Measurements from ENCODE around the gene TEX51.
A peak's percentile ranks its signal among the peaks of the same experiment; 100 is the strongest.

The TEX51 gene

DNA sequence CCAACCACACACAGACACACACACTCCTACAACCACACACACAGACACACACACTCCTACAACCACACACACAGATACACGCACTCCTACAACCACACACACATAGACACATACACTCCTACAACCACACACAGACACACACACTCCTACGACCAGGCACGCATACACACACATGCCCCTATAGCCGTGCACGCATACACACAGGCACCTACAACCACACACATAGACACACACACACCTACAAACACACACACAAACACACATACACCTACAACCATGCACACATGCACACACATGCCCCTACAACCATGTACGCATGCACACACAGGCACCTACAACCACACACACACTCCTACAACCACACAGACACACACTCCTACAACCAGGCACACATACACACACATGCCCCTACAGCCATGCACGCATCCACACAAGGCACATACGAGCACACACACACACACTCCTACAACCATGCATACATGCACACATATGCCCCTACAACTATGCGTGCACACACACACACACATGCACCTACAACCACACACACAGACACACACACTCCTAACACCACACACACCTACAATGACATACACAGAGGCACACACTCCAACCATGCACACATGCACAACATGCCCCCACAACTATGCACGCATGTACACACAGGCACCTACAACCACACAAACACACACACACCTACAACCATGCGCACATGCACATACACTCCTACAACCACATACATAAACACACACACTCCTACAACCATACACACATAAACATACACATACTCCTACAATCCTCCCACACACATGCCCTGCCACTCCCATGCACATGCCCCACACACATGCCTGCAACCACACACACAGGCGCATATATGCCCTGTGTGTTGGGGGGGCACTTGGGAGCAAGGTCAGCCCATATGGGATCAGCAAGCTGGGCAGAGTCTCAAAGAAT, 19.1 kb upstream of the TEX51 start:
- no peak for DNase-seq (ENCODE audit: low spot score)

DNA sequence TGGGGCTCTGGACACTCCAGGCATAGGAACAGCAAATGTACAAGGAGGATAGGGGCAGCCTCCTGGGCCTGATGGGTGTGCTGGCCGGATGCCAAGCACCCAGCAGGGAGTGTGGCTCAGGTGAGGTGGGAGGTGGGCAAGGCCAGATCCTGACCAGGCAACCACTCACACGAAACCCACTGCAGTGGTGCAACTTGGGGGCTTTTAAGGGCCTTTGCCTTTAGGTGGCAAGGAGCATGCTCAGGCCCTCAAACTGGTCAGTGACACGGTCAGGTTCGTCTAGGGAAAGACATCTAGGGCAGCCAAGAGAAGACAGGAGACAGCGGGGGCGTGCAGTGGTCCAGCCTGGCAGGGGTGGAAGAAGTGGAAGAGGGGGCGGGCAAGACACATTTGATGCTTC, 18.4 kb upstream of the TEX51 start:
- DNase-seq (ENCODE audit: low spot score): no peak

DNA sequence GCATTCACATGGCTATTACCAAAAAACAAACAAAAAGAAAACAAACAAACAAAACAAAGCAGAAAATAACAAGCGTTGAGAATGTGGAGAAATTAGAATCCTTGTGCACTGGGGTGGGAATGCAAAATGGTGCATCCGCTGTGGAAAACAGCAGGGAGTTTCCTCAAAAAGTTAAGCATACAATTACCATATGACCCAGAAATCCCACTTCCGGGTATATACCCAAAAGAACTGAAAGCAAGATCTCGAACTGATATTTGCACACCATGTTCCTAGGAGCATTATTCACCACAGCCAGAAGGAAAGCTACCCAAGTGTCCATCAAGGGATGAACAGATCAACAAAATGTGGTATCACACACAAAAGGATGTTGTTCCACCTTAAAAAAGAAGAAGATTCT, 17.9 kb upstream of the TEX51 start:
- no peak for DNase-seq (ENCODE audit: low spot score)

DNA sequence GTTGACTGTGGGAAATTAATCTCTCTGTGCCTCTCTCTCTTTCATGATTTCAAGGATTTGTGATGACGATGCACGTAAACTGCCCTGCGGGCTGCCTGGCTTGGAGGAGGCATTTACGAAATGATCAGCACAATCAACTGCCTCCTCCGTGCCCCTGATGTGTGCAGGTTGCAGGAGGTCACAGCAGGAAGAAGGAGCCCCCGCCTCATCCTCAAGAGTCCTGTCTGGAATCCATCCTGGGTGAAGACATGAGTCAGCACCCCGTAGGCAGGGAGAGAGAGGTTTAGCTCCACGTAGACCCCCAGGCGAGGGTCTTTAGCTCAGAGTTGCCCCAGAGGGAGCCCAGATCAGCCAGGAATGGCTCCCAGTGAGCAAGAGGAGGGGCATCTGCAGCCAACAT, 17.1 kb upstream of the TEX51 start:
- no peak for DNase-seq (ENCODE audit: low spot score)

DNA sequence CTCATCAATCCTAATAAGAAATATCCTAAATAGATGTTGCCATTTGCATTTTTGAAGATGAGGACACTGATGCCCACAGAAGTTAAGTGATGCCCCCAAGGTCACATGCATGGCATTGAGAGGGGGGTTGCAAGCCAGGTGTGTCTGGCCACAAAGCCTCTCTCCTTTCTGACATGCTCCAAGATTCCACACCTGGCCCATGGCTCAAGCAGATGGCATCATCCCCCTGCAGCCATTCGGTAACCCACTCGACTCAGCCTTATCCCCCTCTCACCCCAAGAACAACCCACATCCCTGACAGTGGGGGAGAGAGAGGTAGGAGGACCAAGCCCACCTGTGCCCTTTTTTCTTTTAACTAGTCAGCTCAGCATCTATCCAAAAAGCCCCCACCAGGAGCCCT, 16.5 kb upstream of the TEX51 start:
- DNase-seq (ENCODE audit: low spot score): no peak

- no peak for DNase-seq (ENCODE audit: low spot score)
These were observed 15.7 kb upstream of the TEX51 start for GRCh38 chr2:126882736-126883665.

- no peak for DNase-seq (ENCODE audit: low spot score)
These were observed 15.0 kb upstream of the TEX51 start for GRCh38 chr2:126883666-126884040.

GRCh38 chr2:126884861-126885750, 13.6 kb upstream of the TEX51 start:
- no peak for DNase-seq (ENCODE audit: low spot score)

DNA sequence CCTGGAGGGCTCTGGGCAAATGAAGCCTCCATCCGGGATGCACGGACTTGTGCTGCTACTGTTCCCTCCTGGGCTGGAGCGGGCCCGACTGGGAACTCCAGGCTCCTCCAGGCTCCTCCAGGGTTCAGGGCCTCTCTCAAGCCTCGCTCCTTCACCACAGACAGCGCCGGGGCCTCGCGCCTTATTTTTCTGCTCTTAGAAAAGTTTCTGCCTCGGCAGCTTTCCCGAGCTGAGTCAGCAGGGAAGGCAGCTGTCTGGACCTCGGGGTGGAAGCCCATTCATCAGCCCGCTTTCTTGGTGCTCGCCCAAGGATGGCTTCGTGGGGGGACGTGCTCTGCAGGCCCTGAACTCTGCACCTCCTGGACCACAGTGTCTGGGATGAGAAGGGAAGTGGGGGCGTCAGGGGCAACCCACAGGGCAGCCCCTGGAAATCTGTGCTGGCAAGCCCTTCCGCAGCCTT, 12.9 kb upstream of the TEX51 start:
- DNase-seq (ENCODE audit: low spot score): no peak

- DNase-seq (ENCODE audit: low spot score): peak; percentile 1
These were observed 12.3 kb upstream of the TEX51 start for GRCh38 chr2:126886211-126886915.

GRCh38 chr2:126886916-126887280, 11.8 kb upstream of the TEX51 start:
- no peak for DNase-seq (ENCODE audit: low spot score)

GRCh38 chr2:126887506-126887905, 11.2 kb upstream of the TEX51 start:
- DNase-seq (ENCODE audit: low spot score): no peak

- no peak for DNase-seq (ENCODE audit: low spot score)
These were observed 10.6 kb upstream of the TEX51 start for GRCh38 chr2:126888046-126888445.

DNA sequence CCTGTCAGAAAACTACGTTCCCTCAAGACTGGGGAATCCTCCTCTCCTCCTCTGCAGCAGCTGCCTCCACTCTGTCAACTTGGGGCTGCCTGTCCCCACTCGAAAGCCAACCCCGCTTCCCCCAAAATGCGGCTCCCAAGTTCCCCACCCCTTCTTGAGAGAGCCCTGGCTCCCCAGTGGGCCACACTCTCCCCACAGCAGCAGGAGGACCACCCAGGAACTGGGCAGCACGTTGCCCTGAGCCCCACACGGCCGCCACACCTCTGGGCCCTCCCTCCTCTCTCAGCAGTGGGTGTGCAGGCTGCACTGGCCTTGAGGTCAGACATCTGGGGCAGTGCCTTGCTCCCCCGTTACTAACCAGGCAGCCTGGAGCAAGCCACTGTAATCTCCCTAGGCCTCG, 9.6 kb upstream of the TEX51 start:
- DNase-seq (ENCODE audit: low spot score): no peak

GRCh38 chr2:126889496-126890135, 9.1 kb upstream of the TEX51 start:
- no peak for DNase-seq (ENCODE audit: low spot score)

DNA sequence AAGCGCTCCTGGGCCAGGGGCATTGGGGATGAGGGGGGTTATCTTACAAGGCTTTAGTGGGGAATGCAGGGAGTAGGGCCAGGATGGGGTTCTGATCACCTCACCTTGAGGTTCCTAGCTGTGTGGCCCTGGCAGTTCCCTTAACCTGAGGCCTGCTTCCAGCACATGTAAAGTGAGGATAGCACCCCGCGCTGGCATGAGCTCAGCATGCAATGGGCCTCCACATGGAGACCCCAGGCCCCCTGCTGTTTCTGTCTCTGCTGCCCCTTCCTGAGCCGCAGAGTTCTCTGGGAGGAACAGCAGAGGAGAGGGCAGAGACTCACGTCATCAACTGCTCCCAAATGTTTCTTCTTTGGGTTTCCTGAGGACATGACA, 8.6 kb upstream of the TEX51 start:
- DNase-seq (ENCODE audit: low spot score): no peak

GRCh38 chr2:126890551-126891450, 7.9 kb upstream of the TEX51 start:
- no peak for DNase-seq (ENCODE audit: low spot score)

DNA sequence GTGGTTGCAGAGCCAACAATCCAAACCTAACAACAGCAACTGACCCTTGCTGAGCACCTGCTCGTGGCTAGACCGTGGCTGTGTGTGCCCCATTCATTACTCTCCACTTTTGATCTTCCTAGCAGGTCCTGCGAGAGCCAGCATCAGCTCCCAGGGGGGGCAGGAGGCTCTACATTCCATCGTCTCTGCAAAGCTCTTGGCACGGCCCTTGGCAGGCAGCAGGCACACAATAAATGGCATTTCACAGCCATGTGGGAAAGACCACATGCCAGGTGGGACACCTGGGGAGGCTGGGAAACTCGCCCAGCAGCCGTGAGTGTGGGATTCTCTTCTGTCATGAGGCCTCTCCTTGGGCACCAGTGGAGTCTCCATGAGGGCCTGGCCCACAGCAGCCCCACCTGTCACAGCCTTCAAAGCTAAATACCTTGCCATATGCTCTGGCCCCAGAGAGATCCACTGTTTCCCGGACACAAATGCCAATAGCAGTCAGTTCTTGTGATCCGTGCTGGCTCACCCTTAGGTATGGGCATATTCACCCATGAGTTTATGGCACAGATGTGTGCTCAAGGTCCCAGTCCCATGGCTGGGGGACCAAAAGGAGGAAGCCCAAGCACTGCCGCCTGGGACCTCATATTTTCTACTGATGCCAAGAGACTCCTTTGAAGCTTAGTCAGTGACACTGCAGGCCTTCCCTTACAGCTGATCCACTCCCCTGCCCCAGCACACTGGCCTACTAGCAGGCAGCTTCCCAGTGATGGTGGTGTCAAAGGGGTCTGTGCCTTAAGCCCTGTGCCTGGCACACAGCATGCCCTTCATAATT, 6.8 kb upstream of the TEX51 start:
- DNase-seq (ENCODE audit: low spot score): no peak

DNA sequence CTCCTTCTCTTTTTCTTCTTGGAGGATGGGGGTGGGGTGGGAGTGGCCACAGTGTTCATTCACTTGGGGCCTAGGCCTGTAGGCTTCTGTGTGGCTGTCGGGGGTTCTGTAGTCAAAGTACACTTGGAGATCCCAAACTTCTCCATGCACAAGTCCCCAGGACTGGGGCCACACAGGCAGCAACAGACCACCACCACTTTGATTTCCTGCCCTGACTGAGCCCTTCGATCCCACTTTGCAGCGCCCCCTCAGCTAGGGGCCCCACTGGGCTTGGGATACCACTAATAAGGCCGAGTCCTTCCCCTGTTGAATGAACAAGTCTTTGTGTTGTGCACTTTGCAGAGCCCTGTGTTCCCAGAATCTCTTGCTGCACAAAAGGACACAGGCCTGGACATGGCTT, 5.5 kb upstream of the TEX51 start:
- DNase-seq (ENCODE audit: low spot score): no peak

All from CD4-positive, alpha-beta T cell treated with Interleukin-2 at 100 ng/mL for 4 hours (primary cell).